Astrocyte (in vitro differentiated cells and primary cell): ENCODE results near the gene KCNQ4.

Experiments
- CTCF ChIP-seq: IDR thresholded peaks from 2 replicates; pipeline ENCODE4 v1.5.1; 2011; ENCODE audit warnings: low read depth, mild to moderate bottlenecking, inconsistent platforms, low read length, moderate library complexity; ENCODE audit not compliant: insufficient read depth
- EZH2 ChIP-seq: IDR thresholded peaks from 2 replicates; pipeline ENCODE4 v1.6.1; 2012; ENCODE audit warnings: mild to moderate bottlenecking, low read length, inconsistent platforms; ENCODE audit not compliant: insufficient read depth

- TF ChIP-seq CTCF (no peak), EZH2 (no peak)
Observed at GRCh38 chr1:40806240-40806639, 22.7 kb downstream of the KCNQ4 start.
